ENCODE measurements around the gene SULT1C3.
"Not testable (repeated sequence)": the region's sequence is repeated elsewhere in the genome, so short reads cannot be mapped to it uniquely, and the experiment has no call there.

SULT1C3 gene

DNA sequence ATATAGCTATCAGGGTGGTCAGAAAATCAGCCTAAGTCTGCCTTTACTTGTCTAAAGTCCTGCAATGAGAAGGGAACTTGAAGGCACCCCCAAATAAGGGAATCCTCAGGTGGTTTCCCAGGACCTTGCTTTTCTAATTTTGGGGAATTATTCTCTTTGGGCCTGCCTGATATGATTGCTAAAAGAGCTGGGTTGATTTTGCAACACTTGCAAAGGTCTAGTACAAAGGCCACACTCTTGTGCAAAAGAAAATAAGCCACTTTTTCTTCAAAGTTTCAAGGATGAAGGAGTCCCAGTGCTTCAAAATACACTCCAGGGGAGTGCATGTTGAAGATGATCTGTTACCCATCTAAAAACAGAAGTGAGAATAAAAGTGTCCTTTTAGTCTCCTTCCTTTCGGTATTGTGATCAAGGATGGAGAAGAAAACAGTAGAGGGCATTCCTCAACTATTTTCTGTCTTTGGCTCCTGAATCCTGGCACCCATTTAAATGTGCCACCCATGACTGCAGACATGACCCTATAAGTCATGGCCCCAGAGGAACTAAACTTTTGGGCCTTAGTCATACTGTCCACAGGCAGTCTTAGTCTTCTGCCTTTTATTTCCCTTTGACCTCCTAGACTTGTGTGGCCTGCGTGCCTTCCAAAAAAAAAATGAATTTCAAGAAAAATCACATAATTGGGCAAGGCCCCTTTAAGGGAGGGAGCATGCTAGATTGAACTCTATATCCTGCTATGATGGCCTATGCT is 5.1 kb downstream of the SULT1C3 start:
- no peak for DNase-seq (ENCODE audit: low read depth in 2 of 2)

DNA sequence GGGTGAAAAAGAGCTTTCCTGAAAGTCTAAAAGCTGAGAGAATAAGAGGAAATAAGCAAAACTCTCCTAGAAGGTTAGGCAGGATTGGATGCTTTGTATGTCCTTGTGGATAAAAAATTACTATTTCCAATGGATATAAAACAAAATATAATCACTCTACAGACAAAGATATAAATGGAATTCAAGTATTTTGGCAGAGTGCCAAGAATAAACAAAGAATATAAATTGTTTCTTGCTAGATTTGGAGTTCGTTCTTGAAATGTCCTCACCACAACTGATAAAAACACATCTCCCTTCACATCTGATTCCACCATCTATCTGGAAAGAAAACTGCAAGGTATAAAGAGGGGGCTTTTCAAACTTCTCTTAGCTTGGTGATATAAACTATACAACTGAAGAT is 13.3 kb downstream of the SULT1C3 start:
- DNase-seq (ENCODE audit: low read depth in 2 of 2) = no peak

- no peak for DNase-seq (ENCODE audit: low read depth in 2 of 2)
These were observed 18.1 kb downstream of the SULT1C3 start for GRCh38 chr2:108257757-108258331.

- DNase-seq (ENCODE audit: low read depth in 2 of 2) = no peak
These were observed 21.0 kb downstream of the SULT1C3 start for GRCh38 chr2:108260773-108261172.

- no peak for DNase-seq (ENCODE audit: low read depth in 2 of 2)
These were observed 22.3 kb downstream of the SULT1C3 start for GRCh38 chr2:108262036-108262435.

- no peak for DNase-seq (ENCODE audit: low read depth in 2 of 2)
These were observed 23.6 kb downstream of the SULT1C3 start for GRCh38 chr2:108263401-108263800.

DNA sequence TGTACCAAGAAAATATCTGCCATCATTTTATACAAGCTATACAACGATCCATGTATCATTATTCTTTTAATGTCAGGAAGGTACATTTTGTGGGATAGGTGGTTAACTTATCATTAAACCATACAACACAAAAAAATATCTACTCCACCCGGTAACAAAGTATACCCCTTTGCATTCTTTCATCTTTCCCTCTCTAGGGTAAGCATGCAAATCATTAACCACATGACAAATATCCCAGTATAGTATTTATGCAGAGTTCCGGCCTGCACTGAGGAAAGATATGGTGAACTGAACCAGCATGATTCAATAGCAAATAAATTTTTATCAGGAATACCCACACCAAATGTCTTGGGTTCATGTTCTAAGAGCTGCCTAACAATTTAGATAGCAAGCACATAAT is 26.4 kb downstream of the SULT1C3 start:
- DNase-seq (ENCODE audit: low read depth in 2 of 2) = no peak

- DNase-seq (ENCODE audit: low read depth in 2 of 2) = no peak
These were observed 27.3 kb downstream of the SULT1C3 start for GRCh38 chr2:108267101-108267500.

GRCh38 chr2:108268001-108268400 is 28.2 kb downstream of the SULT1C3 start:
- no peak for DNase-seq (ENCODE audit: low read depth in 2 of 2)

- no peak for DNase-seq (ENCODE audit: low read depth in 2 of 2)
These were observed 30.6 kb downstream of the SULT1C3 start for GRCh38 chr2:108270346-108270745.

GRCh38 chr2:108270768-108271506 is 31.2 kb downstream of the SULT1C3 start:
- DNase-seq (ENCODE audit: low read depth in 2 of 2) = no peak

DNA sequence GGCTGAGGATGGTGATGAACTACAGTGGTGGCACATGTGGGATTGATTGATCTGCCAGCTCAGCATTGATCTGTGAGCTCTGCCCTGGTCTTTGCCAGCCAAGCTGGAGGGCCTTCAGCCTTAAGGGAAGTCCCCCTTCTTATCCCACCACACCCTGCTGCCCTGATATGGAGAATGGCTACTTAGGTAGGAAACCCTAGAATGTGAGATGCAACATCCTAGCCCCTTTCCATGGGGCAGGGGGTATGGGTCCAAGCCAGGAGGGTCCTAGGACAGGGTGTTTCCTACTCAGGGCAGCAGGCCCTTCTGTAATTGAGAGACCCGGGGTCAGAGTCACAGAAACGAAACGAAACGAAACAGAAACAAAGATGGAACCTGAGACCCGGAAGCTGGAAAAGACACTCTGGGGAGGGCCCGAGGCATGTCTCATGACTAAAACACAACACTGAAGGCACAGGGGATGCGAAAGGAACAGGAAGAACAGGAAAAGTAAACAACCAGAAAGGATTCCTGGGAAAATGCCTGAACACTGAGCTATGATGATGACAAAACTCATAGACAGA is 32.0 kb downstream of the SULT1C3 start:
- DNase-seq (ENCODE audit: low read depth in 2 of 2) = no peak

DNA sequence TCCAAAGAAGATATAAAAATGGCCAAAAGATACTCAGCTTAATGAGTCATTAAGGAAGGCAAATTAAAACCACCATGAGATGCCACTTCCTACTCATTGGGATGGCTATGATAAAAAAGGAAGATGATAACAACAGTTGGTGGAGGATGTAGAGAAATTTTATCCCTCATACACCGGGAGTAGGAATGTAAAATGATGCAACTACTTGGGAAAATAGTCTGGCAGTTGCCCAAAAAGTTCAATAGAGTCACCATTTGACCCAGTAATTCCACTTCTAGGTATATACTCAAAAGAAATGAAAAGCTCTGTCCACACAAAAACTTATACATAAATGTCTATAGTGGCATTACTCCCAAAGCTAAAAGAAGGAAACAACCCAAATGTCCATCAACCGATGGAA is 38.9 kb downstream of the SULT1C3 start:
- no peak for DNase-seq (ENCODE audit: low read depth in 2 of 2)

DNA sequence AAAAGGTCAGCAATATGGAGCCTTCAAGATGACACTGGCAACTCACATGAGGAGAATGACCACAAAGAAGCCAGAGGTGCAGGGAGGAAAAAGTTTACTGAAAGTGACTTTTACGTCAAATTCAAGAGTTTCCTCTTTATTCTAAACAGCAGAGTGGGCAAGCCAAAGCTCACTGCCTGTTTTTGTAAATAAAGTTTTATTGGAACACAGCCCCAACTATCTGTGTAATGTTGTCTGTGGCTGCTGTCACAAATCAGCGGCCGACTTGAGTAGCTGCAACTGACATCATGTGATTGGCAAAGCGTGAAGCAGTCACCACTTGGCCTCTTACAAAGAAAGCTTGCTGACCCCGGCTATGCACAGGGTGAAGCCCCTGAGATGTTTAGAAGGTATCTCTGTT is 39.7 kb downstream of the SULT1C3 start:
- no peak for DNase-seq (ENCODE audit: low read depth in 2 of 2)

- no peak for DNase-seq (ENCODE audit: low read depth in 2 of 2)
These were observed 40.7 kb downstream of the SULT1C3 start for GRCh38 chr2:108280466-108280865.

- DNase-seq (ENCODE audit: low read depth in 2 of 2) = not testable (repeated sequence)
These were observed 44.8 kb downstream of the SULT1C3 start for GRCh38 chr2:108284566-108284965.

- DNase-seq (ENCODE audit: low read depth in 2 of 2) = no peak
These were observed 45.8 kb downstream of the SULT1C3 start for GRCh38 chr2:108285616-108286015.

- DNase-seq (ENCODE audit: low read depth in 2 of 2) = no peak
These were observed 47.4 kb downstream of the SULT1C3 start for GRCh38 chr2:108287169-108287568.

DNA sequence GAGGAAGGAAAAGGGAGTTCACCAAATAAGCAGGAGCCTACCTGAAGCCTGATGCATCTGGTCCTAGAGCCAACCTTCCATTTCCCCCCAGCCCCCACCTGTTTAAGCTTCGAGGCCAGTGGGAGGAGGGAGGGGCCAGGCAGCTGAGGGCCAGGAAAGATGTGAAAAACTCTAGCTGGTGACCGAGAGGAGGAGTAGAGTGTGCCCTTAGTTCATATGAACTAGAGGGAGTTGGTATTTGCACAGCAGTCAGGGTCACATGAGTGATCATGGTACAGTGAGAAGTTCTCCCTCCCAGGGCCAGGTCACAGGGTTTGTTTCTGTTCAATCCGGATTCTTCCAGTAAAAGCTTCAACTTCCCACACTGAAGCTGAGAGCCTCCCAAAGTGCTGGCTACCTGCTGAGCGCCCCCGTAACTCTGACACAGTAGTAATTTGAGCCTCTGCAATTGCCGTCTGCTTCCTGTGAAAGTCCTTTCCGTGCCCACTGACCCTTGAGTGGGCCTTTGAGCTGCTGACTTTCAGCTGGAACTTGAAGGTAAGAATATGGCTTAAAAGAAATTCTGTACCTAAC is 48.9 kb downstream of the SULT1C3 start, which contains the start of gene SULT1C2:
TSS of gene SULT1C2 (plus strand) at position 362 of the 573 bp plus-strand sequence. CDS start 4,773 bp downstream, outside the sequence.
- DNase-seq (ENCODE audit: low read depth in 2 of 2) = no peak

DNA sequence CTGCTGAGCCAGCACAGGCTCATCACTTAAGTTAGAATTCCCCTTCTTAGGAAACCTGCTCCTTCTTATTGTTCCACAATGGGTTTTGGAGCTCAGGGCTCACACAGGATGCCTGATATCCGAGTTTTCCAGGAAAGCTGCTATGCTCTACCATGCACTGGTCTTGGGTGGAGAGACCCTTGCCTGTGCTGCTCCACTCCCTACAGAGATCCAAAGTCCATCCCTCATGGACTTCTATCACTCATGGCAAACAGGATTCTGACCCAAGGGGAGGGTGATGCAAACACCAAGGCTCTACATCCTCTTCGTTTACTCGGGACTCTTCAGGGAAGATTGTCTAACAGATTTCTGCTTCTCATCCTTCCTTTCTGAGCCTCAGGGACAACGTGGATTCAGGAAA is 54.1 kb downstream of the SULT1C3 start:
- DNase-seq (ENCODE audit: low read depth in 2 of 2) = no peak

GRCh38 chr2:108297436-108298141 is 57.8 kb downstream of the SULT1C3 start:
- DNase-seq (ENCODE audit: low read depth in 2 of 2) = no peak

Data from stimulated activated CD8-positive, alpha-beta memory T cell treated with anti-CD3 and anti-CD28 coated beads, Interleukin-2, amount 100 ng/mL, for 48 hours (primary cell).